H9 (cell line): ENCODE data around the gene TFEB. TPM values are rescaled to one million over a fixed set of nuclear protein-coding genes. Genes with fewer than 3 reads are reported as not detected.

ENCODE experiments used
- DNase-seq: peaks from one replicate; pipeline ENCODE4 v3.0.0-alpha.2; 2017
- H2AFZ ChIP-seq: one replicate; pipeline ENCODE4 v1.6.1; 2013; ENCODE audit warnings: mild to moderate bottlenecking, low read length, control low read depth, moderate library complexity
- H2AK5ac ChIP-seq: 2 replicates; pipeline ENCODE4 v1.6.1; 2013; ENCODE audit warnings: low read length, control low read depth, mixed read lengths; ENCODE audit not compliant: insufficient read length
- H2BK120ac ChIP-seq: one replicate; pipeline ENCODE4 v1.6.1; 2013; ENCODE audit warnings: low read depth, mild to moderate bottlenecking, low read length, control low read depth, inconsistent platforms; ENCODE audit not compliant: poor library complexity, severe bottlenecking
- H2BK12ac ChIP-seq: 2 replicates; pipeline ENCODE4 v1.6.1; 2013; ENCODE audit warnings: low read length, control low read depth, mixed read lengths, low read depth; ENCODE audit not compliant: insufficient read length
- H2BK15ac ChIP-seq: 2 replicates; pipeline ENCODE4 v1.6.1; 2013; ENCODE audit warnings: low read depth, low read length, control low read depth
- H2BK20ac ChIP-seq: one replicate; pipeline ENCODE4 v1.6.1; 2013; ENCODE audit warnings: low read depth, mild to moderate bottlenecking, low read length, control low read depth, inconsistent platforms; ENCODE audit not compliant: poor library complexity, severe bottlenecking
- H2BK5ac ChIP-seq: 2 replicates; pipeline ENCODE4 v1.6.1; 2013; ENCODE audit warnings: low read length, control low read depth, mixed read lengths; ENCODE audit not compliant: insufficient read length
- H3K14ac ChIP-seq: 2 replicates; pipeline ENCODE4 v1.6.1; 2013; ENCODE audit warnings: low read length, control low read depth; ENCODE audit not compliant: insufficient read depth
- H3K18ac ChIP-seq: 2 replicates; pipeline ENCODE4 v1.6.1; 2013; ENCODE audit warnings: low read depth, mild to moderate bottlenecking, mixed read lengths, low read length, control low read depth; ENCODE audit not compliant: insufficient read length
- H3K23ac ChIP-seq: 2 replicates; pipeline ENCODE4 v1.6.1; 2013; ENCODE audit warnings: low read length, control low read depth, mixed read lengths, low read depth; ENCODE audit not compliant: insufficient read length
- H3K23me2 ChIP-seq: 2 replicates; pipeline ENCODE4 v1.6.1; 2013; ENCODE audit warnings: low read depth, mild to moderate bottlenecking, mixed read lengths, low read length, control low read depth; ENCODE audit not compliant: insufficient read length, poor library complexity, severe bottlenecking
- H3K27ac ChIP-seq: 2 replicates; pipeline ENCODE4 v1.5.1; 2013; ENCODE audit warnings: low read length, control low read depth, mixed read lengths, low read depth; ENCODE audit not compliant: insufficient read length
- H3K27me3 ChIP-seq: 2 replicates; pipeline ENCODE4 v1.6.1; 2013; ENCODE audit warnings: low read length, control low read depth, inconsistent platforms; ENCODE audit not compliant: insufficient read depth
- H3K4ac ChIP-seq: 2 replicates; pipeline ENCODE4 v1.6.1; 2013; ENCODE audit warnings: low read depth, mild to moderate bottlenecking, control low read depth, inconsistent platforms, low read length, moderate library complexity
- H3K4me1 ChIP-seq: 2 replicates; pipeline ENCODE4 v1.6.1; 2013; ENCODE audit warnings: low read length, control low read depth, inconsistent platforms; ENCODE audit not compliant: insufficient read depth
- H3K4me2 ChIP-seq: 2 replicates; pipeline ENCODE4 v1.6.1; 2013; ENCODE audit warnings: low read length, control low read depth, mixed read lengths; ENCODE audit not compliant: insufficient read length, insufficient read depth
- H3K56ac ChIP-seq: 2 replicates; pipeline ENCODE4 v1.6.1; 2013; ENCODE audit warnings: low read depth, mild to moderate bottlenecking, mixed read lengths, low read length, control low read depth; ENCODE audit not compliant: insufficient read length
- H3K79me1 ChIP-seq: 2 replicates; pipeline ENCODE4 v1.6.1; 2013; ENCODE audit warnings: low read depth, mild to moderate bottlenecking, moderate library complexity, low read length, control low read depth, inconsistent platforms; ENCODE audit not compliant: insufficient read depth, poor library complexity, severe bottlenecking
- H3K79me2 ChIP-seq: 2 replicates; pipeline ENCODE4 v1.6.1; 2013; ENCODE audit warnings: low read length, control low read depth, inconsistent platforms; ENCODE audit not compliant: insufficient read depth
- H3K9ac ChIP-seq: 2 replicates; pipeline ENCODE4 v1.6.1; 2013; ENCODE audit warnings: low read length, control low read depth, mixed read lengths; ENCODE audit not compliant: insufficient read length; ENCODE audit errors: extremely low read depth
- H3K9me3 ChIP-seq: one replicate; pipeline ENCODE4 v1.6.1; 2013; ENCODE audit warnings: low read depth, low read length, inconsistent platforms; ENCODE audit not compliant: control insufficient read depth
- H3T11ph ChIP-seq: one replicate; pipeline ENCODE4 v1.6.1; 2013; ENCODE audit warnings: mild to moderate bottlenecking, low read length, control low read depth, inconsistent platforms
- H4K20me1 ChIP-seq: one replicate; pipeline ENCODE4 v1.6.1; 2013; ENCODE audit not compliant: control insufficient read depth, insufficient read length, insufficient read depth
- H4K5ac ChIP-seq: 2 replicates; pipeline ENCODE4 v1.6.1; 2013; ENCODE audit warnings: low read depth, mild to moderate bottlenecking, mixed read lengths, low read length, control low read depth; ENCODE audit not compliant: insufficient read length
- H4K8ac ChIP-seq: replicated peaks from 2 replicates; pipeline ENCODE4 v1.6.1; 2013; ENCODE audit warnings: low read length, control low read depth, mixed read lengths, low read depth; ENCODE audit not compliant: insufficient read length
- H4K91ac ChIP-seq: 2 replicates; pipeline ENCODE4 v1.6.1; 2013; ENCODE audit warnings: low read depth, mild to moderate bottlenecking, moderate library complexity, mixed read lengths, low read length, control low read depth; ENCODE audit not compliant: insufficient read length
- H3K27ac Mint-ChIP-seq, 3 experiments: 2 replicates in 2 of 3; 3 replicates in 1 of 3; pipeline ENCODE4 v1.8.0; 2020 to 2021; ENCODE audit warnings: mixed read lengths in 3 of 3, mild to moderate bottlenecking in 1 of 3, moderate library complexity in 1 of 3
- H3K27me3 Mint-ChIP-seq: 2 replicates; pipeline ENCODE4 v1.8.0; 2021; ENCODE audit warnings: low read depth, mild to moderate bottlenecking, moderate library complexity, mixed read lengths
- H3K36me3 Mint-ChIP-seq, 3 experiments: 2 replicates in 2 of 3; 3 replicates in 1 of 3; pipeline ENCODE4 v1.8.0; 2020 to 2021; ENCODE audit warnings: low read depth in 3 of 3, mixed read lengths in 3 of 3; ENCODE audit not compliant: insufficient read depth in 1 of 3
- H3K4me1 Mint-ChIP-seq, 2 experiments: 2 replicates each; pipeline ENCODE4 v1.8.0; 2020; ENCODE audit warnings: mixed read lengths in 2 of 2
- H3K4me3 Mint-ChIP-seq, 2 experiments: 2 replicates in 1 of 2; 3 replicates in 1 of 2; pipeline ENCODE4 v1.8.0; 2020 to 2021; ENCODE audit warnings: mild to moderate bottlenecking in 2 of 2, mixed read lengths in 2 of 2, moderate library complexity in 1 of 2
- H3K9me3 Mint-ChIP-seq, 2 experiments: 2 replicates in 1 of 2; 3 replicates in 1 of 2; pipeline ENCODE4 v1.8.0; 2020; ENCODE audit warnings: mild to moderate bottlenecking in 2 of 2, mixed read lengths in 2 of 2, moderate library complexity in 1 of 2
- total RNA-seq: library from RNA; stranded (reverse); gene quantifications from 2 replicates; pipeline ENCODE4 v1.2.1, GENCODE V29; 2021
- TF ChIP-seq, protein P1 (sequence below): fragments of 200-600 bp; sonication (generic); conservative IDR thresholded peaks from 3 replicates; pipeline ENCODE4 v1.8.0; 2021; ENCODE audit warnings: antibody characterized with exemption, mild to moderate bottlenecking

Gene TFEB
- total RNA-seq, 1 experiment from 2014 or later, result 1.2 TPM

- H3K79me1 ChIP-seq, result no peaks in the 10 kb centered on the region
- H3K14ac ChIP-seq, result no peak overlapping the region
- no peaks in the 10 kb centered on the region; a peak in 2 of 7 replicates for H3K36me3 Mint-ChIP-seq
- H2BK20ac ChIP-seq, result no peak overlapping the region
- no peak overlapping the region for H2BK12ac ChIP-seq
- no peak overlapping the region for H3K18ac ChIP-seq
- H4K91ac ChIP-seq, result no peak overlapping the region
- no peak overlapping the region for H3K4ac ChIP-seq
- peaks cover 4% of the 10 kb centered on the region for H4K20me1 ChIP-seq
- DNase-seq, result no peak
- H3K9me3 ChIP-seq, result no peaks in the 10 kb centered on the region
- H2BK15ac ChIP-seq, result no peak overlapping the region
- H3T11ph ChIP-seq, result no peak overlapping the region
- no peak overlapping the region for H3K27ac ChIP-seq
- H2AFZ ChIP-seq, result no peak overlapping the region
- H4K5ac ChIP-seq, result no peak overlapping the region
- H3K9ac ChIP-seq, result no peak overlapping the region
- no peak overlapping the region for H3K27ac Mint-ChIP-seq
- no peak overlapping the region for H4K8ac ChIP-seq
- H3K23ac ChIP-seq, result no peak overlapping the region
- no peaks in the 10 kb centered on the region for H3K27me3 ChIP-seq
- no peaks in the 10 kb centered on the region for H3K23me2 ChIP-seq
- no peak overlapping the region for H2BK120ac ChIP-seq
- H2BK5ac ChIP-seq, result no peak overlapping the region
- H3K4me3 Mint-ChIP-seq, result no peak overlapping the region
- H3K27me3 Mint-ChIP-seq, result peaks cover 13% of the 10 kb centered on the region
- peaks cover 23 to 25% of the 10 kb centered on the region in 2 experiments for H3K4me1 Mint-ChIP-seq
- H2AK5ac ChIP-seq, result no peak overlapping the region
- H3K79me2 ChIP-seq, result no peaks in the 10 kb centered on the region
- H3K4me2 ChIP-seq, result no peak overlapping the region
- TF ChIP-seq, protein P1, sequence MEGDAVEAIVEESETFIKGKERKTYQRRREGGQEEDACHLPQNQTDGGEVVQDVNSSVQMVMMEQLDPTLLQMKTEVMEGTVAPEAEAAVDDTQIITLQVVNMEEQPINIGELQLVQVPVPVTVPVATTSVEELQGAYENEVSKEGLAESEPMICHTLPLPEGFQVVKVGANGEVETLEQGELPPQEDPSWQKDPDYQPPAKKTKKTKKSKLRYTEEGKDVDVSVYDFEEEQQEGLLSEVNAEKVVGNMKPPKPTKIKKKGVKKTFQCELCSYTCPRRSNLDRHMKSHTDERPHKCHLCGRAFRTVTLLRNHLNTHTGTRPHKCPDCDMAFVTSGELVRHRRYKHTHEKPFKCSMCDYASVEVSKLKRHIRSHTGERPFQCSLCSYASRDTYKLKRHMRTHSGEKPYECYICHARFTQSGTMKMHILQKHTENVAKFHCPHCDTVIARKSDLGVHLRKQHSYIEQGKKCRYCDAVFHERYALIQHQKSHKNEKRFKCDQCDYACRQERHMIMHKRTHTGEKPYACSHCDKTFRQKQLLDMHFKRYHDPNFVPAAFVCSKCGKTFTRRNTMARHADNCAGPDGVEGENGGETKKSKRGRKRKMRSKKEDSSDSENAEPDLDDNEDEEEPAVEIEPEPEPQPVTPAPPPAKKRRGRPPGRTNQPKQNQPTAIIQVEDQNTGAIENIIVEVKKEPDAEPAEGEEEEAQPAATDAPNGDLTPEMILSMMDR, result no peak
- peaks cover 3% of the 10 kb centered on the region; the same call in 1 of the 2 replicates for H3K4me1 ChIP-seq
- H3K9me3 Mint-ChIP-seq, result no peaks in the 10 kb centered on the region; a peak in 1 of 5 replicates
- no peak overlapping the region for H3K56ac ChIP-seq
Observed at GRCh38 chr6:41692080-41692675, 43.2 kb downstream of the TFEB start.
